HepG2 (cell line): ENCODE results near the gene SCGB1D4. TPM values are rescaled to one million over a fixed set of nuclear protein-coding genes. Genes with fewer than 3 reads are reported as not detected.

Source experiments
- ATAC-seq: fragments of 200-7000 bp; cut with Tn5 transposase; 3 replicates; pipeline ENCODE4 v1.9.1; 2020; ENCODE audit warnings: mild to moderate bottlenecking, moderate library complexity
- BruUV-seq: library from RNA; stranded (reverse); fragments of 400-500 nt; replicated peaks from 2 replicates; lab custom pipeline; 2021; lab: Mats Ljungman, UMichigan
- CTCF ChIA-PET: fragments of 300-600 bp; formaldehyde crosslinking; extraction: SDS; loops from one replicate; lab custom pipeline; 2021; ENCODE audit warnings: low total read pairs, inconsistent platforms, low intra/inter-chr PET ratio; lab: Yijun Ruan, JAX
- POLR2A ChIA-PET: fragments of 350-600 bp; sonication (Branson Sonifier 250); formaldehyde crosslinking; loops from one replicate; lab custom pipeline; 2020; ENCODE audit warnings: antibody characterized with exemption, inconsistent platforms; lab: Yijun Ruan, JAX
- DNase-seq: peaks from one replicate; pipeline ENCODE4 v3.0.0-alpha.2; 2015; ENCODE audit warnings: low spot score
- FAIRE-seq: peaks from 3 replicates; lab custom pipeline; 2011; peaks lifted over from hg19 to GRCh38; lab: Jason Lieb, UNC
- H2AFZ ChIP-seq: one replicate; pipeline ENCODE4 v1.6.1; 2011; ENCODE audit warnings: low read length, inconsistent platforms
- H3K27ac ChIP-seq: fragments of 300-600 bp; 3 replicates; pipeline ENCODE4 v1.8.0; 2011; ENCODE audit warnings: mixed run types, mild to moderate bottlenecking, mixed read lengths, low read length, inconsistent platforms; ENCODE audit not compliant: insufficient read depth; ENCODE audit errors: extremely low read length
- H3K27me3 ChIP-seq, 2 experiments: fragments of 200-600 bp in 1 of 2; 2 replicates in 1 of 2; 3 replicates in 1 of 2; pipeline versions ENCODE4 v1.6.0 to v1.8.0; 2011; ENCODE audit warnings: low read length in 2 of 2, mild to moderate bottlenecking in 2 of 2, moderate library complexity in 2 of 2, inconsistent platforms in 1 of 2; ENCODE audit not compliant: insufficient read depth in 2 of 2, control insufficient read depth in 1 of 2
- H3K36me3 ChIP-seq, 2 experiments: fragments of 200-600 bp in 1 of 2; replicated peaks in 1 of 2; 2 replicates in 1 of 2; 3 replicates in 1 of 2; pipeline versions ENCODE4 v1.5.1 to v1.8.0; 2011; ENCODE audit warnings: low read length in 2 of 2, inconsistent platforms in 1 of 2; ENCODE audit not compliant: insufficient read depth in 2 of 2, control insufficient read depth in 1 of 2
- H3K4me1 ChIP-seq: 2 replicates; pipeline ENCODE4 v1.5.1; 2012; ENCODE audit warnings: low read length, inconsistent platforms; ENCODE audit not compliant: insufficient read depth
- H3K4me2 ChIP-seq: 2 replicates; pipeline ENCODE4 v1.6.0; 2011; ENCODE audit warnings: low read depth, low read length, inconsistent platforms
- H3K4me3 ChIP-seq, 3 experiments: fragments of 200-600 bp in 1 of 3; sonication (generic), shearing (Covaris generic) in 1 of 3; replicated peaks in 1 of 3; 2 replicates each; pipeline ENCODE4 v1.5.1; 2011 to 2016; ENCODE audit warnings: low read length in 3 of 3, inconsistent platforms in 2 of 3, low read depth in 2 of 3, mild to moderate bottlenecking in 2 of 3, control low read depth in 1 of 3, mixed read lengths in 1 of 3; ENCODE audit not compliant: insufficient read depth in 1 of 3
- H3K79me2 ChIP-seq: one replicate; pipeline ENCODE4 v1.6.1; 2011; ENCODE audit warnings: low read length, inconsistent platforms; ENCODE audit not compliant: insufficient read depth
- H3K9ac ChIP-seq: 2 replicates; pipeline ENCODE4 v1.6.0; 2011; ENCODE audit warnings: mild to moderate bottlenecking, low read depth, low read length, inconsistent platforms; ENCODE audit not compliant: insufficient read depth
- H3K9me3 ChIP-seq: 2 replicates; pipeline ENCODE4 v1.5.1; 2012; ENCODE audit warnings: mild to moderate bottlenecking, low read length
- H4K20me1 ChIP-seq: 2 replicates; pipeline ENCODE4 v1.6.0; 2011; ENCODE audit warnings: inconsistent platforms, mild to moderate bottlenecking, low read length, moderate library complexity; ENCODE audit not compliant: insufficient read depth
- AHDC1 ChIP-seq: sonication (generic); formaldehyde crosslinking; IDR thresholded peaks from 2 replicates; pipeline ENCODE4 v1.5.1; 2020; ENCODE audit warnings: mild to moderate bottlenecking, missing genetic modification reagents, borderline replicate concordance
- DR1 ChIP-seq: sonication (generic); formaldehyde crosslinking; IDR thresholded peaks from 2 replicates; pipeline ENCODE4 v1.8.0; 2021; ENCODE audit warnings: mild to moderate bottlenecking, missing genetic modification reagents, inconsistent platforms
- ELF1 ChIP-seq: sonication (generic); formaldehyde crosslinking; IDR thresholded peaks from 2 replicates; pipeline ENCODE4 v1.4.0; 2020; ENCODE audit warnings: missing genetic modification reagents
- ELF4 ChIP-seq: sonication (generic); formaldehyde crosslinking; IDR thresholded peaks from 2 replicates; pipeline ENCODE4 v1.5.0; 2020; ENCODE audit warnings: missing genetic modification reagents, mild to moderate bottlenecking, moderate library complexity, borderline replicate concordance
- HOXA9 ChIP-seq: sonication (generic); formaldehyde crosslinking; IDR thresholded peaks from 2 replicates; pipeline ENCODE4 v1.8.1; 2022; ENCODE audit warnings: missing genetic modification reagents, mild to moderate bottlenecking, moderate library complexity, borderline replicate concordance
- MEF2D ChIP-seq: sonication (generic); formaldehyde crosslinking; IDR thresholded peaks from 2 replicates; pipeline ENCODE4 v1.5.1; 2020; ENCODE audit warnings: mild to moderate bottlenecking, missing genetic modification reagents
- NBN ChIP-seq: fragments of 450-650 bp; conservative IDR thresholded peaks from 2 replicates; pipeline ENCODE4 v1.6.1; 2017
- ZNF383 ChIP-seq: sonication (generic); formaldehyde crosslinking; IDR thresholded peaks from 2 replicates; pipeline ENCODE4 v1.4.0; 2020; ENCODE audit warnings: missing genetic modification reagents, mild to moderate bottlenecking, borderline replicate concordance
- ZNF782 ChIP-seq: sonication (generic); formaldehyde crosslinking; IDR thresholded peaks from 2 replicates; pipeline ENCODE4 v1.4.0; 2020; ENCODE audit warnings: missing genetic modification reagents, mild to moderate bottlenecking, borderline replicate concordance
- WGBS: methylation state at CpG from one replicate; pipeline ENCODE4 v1.1.6; 2017; ENCODE audit warnings: low lambda C conversion rate; 5-methylcytosine and 5-hydroxymethylcytosine counted together
- in situ Hi-C: cut with HindIII; loops from 2 replicates; pipeline ENCODE4 v1.10.0; 2017; ENCODE audit warnings: low pct_unique_long_range_greater_than_20kb; ENCODE audit not compliant: extremely low pct_ligation_motif_present
- intact Hi-C: fragments of 100-400 bp; cut with micrococcal nuclease; formaldehyde crosslinking; loops from one replicate; pipeline ENCODE4 v1.10.0; 2022; ENCODE audit not compliant: unreplicated experiment
- polyA plus RNA-seq, 8 experiments: library from polyadenylated mRNA; depleted of rRNA in 3 of 8; stranded (reverse) in 7 of 8; unstranded in 1 of 8; fragments of >200 nt; fragmentation: Illumina TruSeq in 4 of 8; extraction: Trizol in 4 of 8; gene quantifications; 2 replicates each; pipeline versions ENCODE4 v1.2.1 to v1.2.3, GENCODE V29; 2011 to 2016; ENCODE audit warnings: low read depth in 4 of 8, missing spikeins in 1 of 8, mixed read lengths in 1 of 8; ENCODE audit not compliant: insufficient read depth in 1 of 8
- total RNA-seq, 5 experiments: library from RNA; depleted of rRNA; stranded (reverse); fragments of >200 nt; fragmentation: Illumina TruSeq; extraction: Trizol; gene quantifications; 2 replicates each; pipeline ENCODE4 v1.2.3, GENCODE V29; 2016; ENCODE audit warnings: low read depth in 1 of 5

The SCGB1D4 gene
- total and polyA plus RNA-seq, 2 of the 13 experiments (the other 11 are each of a cell fraction or from before 2014, with no cell fraction given), result not detected

GRCh38 chr11:62267050-62267449 lies 31.8 kb downstream of the SCGB1D4 start:
- Histone ChIP-seq H3K79me2 (no peaks in the 10 kb centered on the region), H3K36me3 (no peaks in the 10 kb centered on the region), H2AFZ (no peak overlapping the region), H3K9ac (no peak overlapping the region), H3K4me1 (peaks cover 40% of the 10 kb centered on the region), H4K20me1 (no peaks in the 10 kb centered on the region), H3K27ac (no peak overlapping the region), H3K9me3 (no peaks in the 10 kb centered on the region), H3K27me3 (peaks cover 2 to 8% of the 10 kb centered on the region in 2 experiments; a peak in 2 of 5 replicates), H3K4me2 (no peak overlapping the region), H3K4me3 (no peak overlapping the region)
- ChIA-PET CTCF (no interaction called here), POLR2A (no interaction called here)
- no peak for DNase-seq
- ATAC-seq, result no peak
- TF ChIP-seq AHDC1 (CRISPR knock-in tag) (no peak), ZNF383 (CRISPR knock-in tag) (no peak), HOXA9 (no peak), MEF2D (no peak), NBN (no peak), ELF1 (CRISPR knock-in tag) (no peak), ELF4 (CRISPR knock-in tag) (no peak), ZNF782 (no peak), DR1 (CRISPR knock-in tag) (no peak)
- intact Hi-C loops, result no loop called here
- WGBS, result 71% methylated on average over 1 of the region's 1 CpG
- in situ Hi-C loops, result no loop called here
- no TSS peak for BruUV-seq
- no peak for FAIRE-seq
